ENCODE measurements around the gene SEC63. TPM values are rescaled to one million over a fixed set of nuclear protein-coding genes. Genes with fewer than 3 reads are reported as not detected.
"Not testable (repeated sequence)": the region's sequence is repeated elsewhere in the genome, so short reads cannot be mapped to it uniquely, and the experiment has no call there.

SEC63 gene
- total RNA-seq, 4 donors from 2014 or later: 10.1 to 23.1 (median 11.2) TPM

GRCh38 chr6:107941627-107942026 lies 16.4 kb downstream of the SEC63 start:
- no peak for DNase-seq
- Histone ChIP-seq H3K36me3 (no peaks in the 10 kb centered on the region), H3K27me3 (no peaks in the 10 kb centered on the region), H3K4me1 (peaks cover 13 to 25% of the 10 kb centered on the region in 2 donors), H3K4me3 (no peak overlapping the region), H3K27ac (no peak overlapping the region), H3K9me3 (no peaks in the 10 kb centered on the region)
- no peak for ATAC-seq
- TF ChIP-seq POLR2A (IDR thresholded peaks at IDR 0.05): no peak
- in situ Hi-C loops (cut with MboI; ENCODE audit: low sequenced_read_pairs in 4 of 4): no loop called here
- intact Hi-C loops (cut with DNase I; ENCODE audit: low total_unique reads): no loop called here

DNA sequence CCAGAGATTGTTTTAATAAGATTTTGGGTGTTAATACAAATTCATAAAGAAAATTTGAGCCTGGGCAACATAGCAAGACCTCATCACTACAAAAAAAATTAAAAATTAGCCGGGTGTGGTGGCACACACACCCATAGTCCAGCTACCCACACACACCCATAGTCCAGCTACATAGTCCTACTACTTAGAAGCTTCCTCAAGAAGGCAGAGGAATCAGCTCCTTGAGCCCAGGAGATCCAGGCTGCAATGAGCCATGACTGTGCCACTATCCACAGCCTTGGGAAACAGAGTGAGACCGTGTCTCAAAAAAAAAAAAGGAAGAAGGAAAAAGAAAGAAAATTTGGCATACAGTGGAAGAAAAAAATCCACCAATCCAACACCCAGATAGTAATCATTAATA lies 16.8 kb downstream of the SEC63 start:
- no peak for ATAC-seq
- in situ Hi-C loops (cut with MboI; ENCODE audit: low sequenced_read_pairs in 4 of 4): no loop called here

DNA sequence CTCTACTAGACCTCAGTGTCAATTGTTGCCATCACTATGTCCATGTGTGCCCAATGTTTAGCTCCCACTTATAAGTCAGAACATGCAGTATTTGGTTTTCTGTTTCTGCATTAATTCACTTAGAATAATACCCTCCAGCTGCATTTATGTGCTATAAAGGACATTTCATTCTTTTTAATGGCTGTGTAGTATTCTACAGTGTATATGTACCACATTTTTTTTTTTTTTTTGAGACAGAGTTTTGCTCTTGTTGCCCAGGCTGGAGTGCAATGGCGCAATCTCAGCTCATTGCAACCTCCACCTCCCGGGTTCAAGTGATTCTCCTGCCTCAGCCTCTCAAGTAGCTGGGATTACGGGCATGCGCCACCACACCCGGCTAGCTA lies 21.1 kb downstream of the SEC63 start:
- in situ Hi-C loops (cut with MboI; ENCODE audit: low sequenced_read_pairs in 4 of 4); intact Hi-C loops (cut with DNase I; ENCODE audit: low total_unique reads); ATAC-seq: not testable (repeated sequence)

More for the DNA sequence above, 16.8 kb downstream of the SEC63 start:
- DNase-seq: no peak
- TF ChIP-seq POLR2A (IDR thresholded peaks at IDR 0.05): no peak
- Histone ChIP-seq H3K36me3 (no peaks in the 10 kb centered on the region), H3K9me3 (no peaks in the 10 kb centered on the region), H3K27me3 (no peaks in the 10 kb centered on the region), H3K4me1 (peaks cover 13 to 25% of the 10 kb centered on the region in 2 donors), H3K27ac (no peak overlapping the region), H3K4me3 (no peak overlapping the region)
- intact Hi-C loops (cut with DNase I; ENCODE audit: low total_unique reads): no loop called here

DNA sequence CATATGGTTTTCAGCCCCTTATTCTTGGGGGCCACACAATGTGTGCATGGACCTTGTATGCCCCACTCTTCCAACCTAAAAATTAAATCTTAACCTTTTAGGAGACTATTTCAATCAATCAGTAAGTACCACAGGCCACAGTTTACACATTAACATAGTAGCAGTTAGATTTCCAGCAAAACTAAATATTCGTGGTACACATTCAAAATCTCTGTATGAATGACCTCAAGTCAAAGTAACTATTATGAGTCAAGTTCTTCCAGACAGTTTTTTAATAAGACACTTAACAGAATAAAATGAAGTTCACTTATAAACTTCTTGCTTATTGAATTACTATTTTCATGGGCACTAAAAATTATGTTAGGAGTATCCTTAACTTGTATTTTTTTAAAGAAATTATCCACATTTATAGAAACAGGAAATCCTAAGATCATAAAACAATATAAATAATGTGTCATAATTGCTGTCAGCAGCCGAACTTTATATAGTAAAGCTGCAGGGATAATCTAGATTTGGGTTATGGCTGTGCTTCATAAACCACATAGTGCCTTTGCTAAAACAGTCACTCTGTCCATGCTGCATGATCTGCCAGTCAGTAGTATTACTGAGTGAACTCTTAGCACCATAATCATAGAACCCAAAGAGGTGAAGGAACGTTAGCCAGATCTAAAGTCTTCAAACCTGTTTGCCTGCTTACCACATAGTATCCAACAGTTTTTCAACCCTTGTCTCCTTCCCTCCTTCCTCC lies 21.7 kb downstream of the SEC63 start:
- ATAC-seq (no peak), DNase-seq (no peak)
- in situ Hi-C loops (cut with MboI; ENCODE audit: low sequenced_read_pairs in 4 of 4) (no loop called here), intact Hi-C loops (cut with DNase I; ENCODE audit: low total_unique reads) (no loop called here)
- TF ChIP-seq POLR2A (IDR thresholded peaks at IDR 0.05) (no peak), CTCF (IDR thresholded peaks at IDR 0.05 in 4 of 5, conservative IDR thresholded peaks at IDR 0.05 in 1 of 5) (no peak)
- Histone ChIP-seq H3K4me1 (peaks cover 0 to 6% of the 10 kb centered on the region in 2 donors), H3K4me3 (no peak overlapping the region), H3K27ac (no peak overlapping the region), H3K9me3 (no peaks in the 10 kb centered on the region), H3K27me3 (no peaks in the 10 kb centered on the region), H3K36me3 (no peaks in the 10 kb centered on the region)

More for the DNA sequence above, 21.1 kb downstream of the SEC63 start:
- H3K4me1 ChIP-seq: peaks cover 0 to 10% of the 10 kb centered on the region in 2 donors
- not testable (repeated sequence) for H3K27me3 ChIP-seq, H3K4me3 ChIP-seq, H3K27ac ChIP-seq, DNase-seq, H3K36me3 ChIP-seq, H3K9me3 ChIP-seq

DNA sequence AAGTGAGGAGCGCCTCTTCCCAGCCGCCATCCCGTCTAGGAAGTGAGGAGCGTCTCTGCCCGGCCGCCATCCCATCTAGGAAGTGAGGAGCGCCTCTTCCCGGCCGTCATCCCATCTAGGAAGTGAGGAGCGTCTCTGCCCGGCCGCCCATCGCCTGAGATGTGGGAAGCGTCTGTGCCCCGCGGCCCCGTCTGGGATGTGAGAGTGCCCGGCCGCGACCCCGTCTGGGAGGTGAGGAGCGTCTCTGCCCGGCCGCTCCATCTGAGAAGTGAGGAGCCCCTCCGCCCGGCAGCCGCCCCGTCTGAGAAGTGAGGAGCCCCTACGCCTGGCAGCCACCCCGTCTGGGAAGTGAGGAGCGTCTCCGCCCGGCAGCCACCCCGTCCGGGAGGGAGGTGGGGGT lies 23.8 kb downstream of the SEC63 start:
- H3K27ac ChIP-seq; in situ Hi-C loops (cut with MboI; ENCODE audit: low sequenced_read_pairs in 4 of 4); H3K36me3 ChIP-seq; ATAC-seq; H3K27me3 ChIP-seq; H3K4me1 ChIP-seq; H3K9me3 ChIP-seq; DNase-seq; intact Hi-C loops (cut with DNase I; ENCODE audit: low total_unique reads); H3K4me3 ChIP-seq: not testable (repeated sequence)

DNA sequence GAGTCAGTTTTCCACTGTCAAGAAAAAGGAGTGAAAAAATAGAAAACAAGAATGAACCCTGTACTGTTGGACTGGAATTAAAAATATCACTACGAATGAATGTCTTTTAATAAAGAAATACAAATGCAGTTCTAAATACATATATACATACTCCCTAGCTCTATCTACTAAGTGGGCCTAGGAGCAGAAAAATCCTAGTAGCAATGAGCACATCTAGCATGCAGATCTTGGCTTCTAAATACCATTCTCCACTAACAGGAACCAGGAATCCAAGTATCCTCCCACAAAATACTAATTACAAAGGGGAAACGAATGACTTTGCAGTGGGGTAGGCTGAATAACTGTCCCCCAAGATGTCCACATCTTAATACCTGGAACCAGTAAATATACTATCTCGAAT lies 25.4 kb downstream of the SEC63 start:
- Histone ChIP-seq H3K4me3 (no peak overlapping the region), H3K9me3 (no peaks in the 10 kb centered on the region), H3K27ac (no peak overlapping the region), H3K36me3 (no peaks in the 10 kb centered on the region), H3K27me3 (no peaks in the 10 kb centered on the region), H3K4me1 (no peaks in the 10 kb centered on the region)
- in situ Hi-C loops (cut with MboI; ENCODE audit: low sequenced_read_pairs in 4 of 4) (no loop called here), intact Hi-C loops (cut with DNase I; ENCODE audit: low total_unique reads) (no loop called here)
- TF ChIP-seq CTCF (IDR thresholded peaks at IDR 0.05 in 4 of 5, conservative IDR thresholded peaks at IDR 0.05 in 1 of 5): no peak
- TF ChIP-seq POLR2A (IDR thresholded peaks at IDR 0.05): no peak
- no peak for ATAC-seq
- no peak for DNase-seq

DNA sequence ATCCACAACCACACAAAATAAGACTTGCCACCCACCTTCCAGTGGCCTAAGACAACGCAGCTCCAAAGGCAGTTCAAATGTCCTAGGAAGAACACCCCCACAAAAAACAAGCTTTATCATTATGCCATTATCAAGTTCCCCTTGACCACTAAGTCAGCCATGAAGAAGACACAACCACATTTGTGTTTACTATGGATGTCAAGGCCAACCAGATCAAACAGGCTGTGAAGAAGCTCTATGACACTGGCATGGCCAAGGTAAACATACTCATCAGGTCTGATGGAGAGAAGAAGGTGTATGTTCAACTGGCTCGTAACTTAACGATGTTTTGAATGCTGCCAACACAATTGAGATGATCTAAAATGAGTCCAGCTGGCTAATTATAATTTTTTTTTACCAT lies 26.1 kb downstream of the SEC63 start:
- in situ Hi-C loops (cut with MboI; ENCODE audit: low sequenced_read_pairs in 4 of 4): no loop called here
- DNase-seq (no peak), ATAC-seq (no peak)
- H3K4me1 ChIP-seq: no peaks in the 10 kb centered on the region
- no peaks in the 10 kb centered on the region for H3K27me3 ChIP-seq
- intact Hi-C loops (cut with DNase I; ENCODE audit: low total_unique reads): no loop called here
- no peaks in the 10 kb centered on the region for H3K36me3 ChIP-seq
- H3K9me3 ChIP-seq: no peaks in the 10 kb centered on the region
- no peak for TF ChIP-seq CTCF (IDR thresholded peaks at IDR 0.05 in 4 of 5, conservative IDR thresholded peaks at IDR 0.05 in 1 of 5)
- no peak for TF ChIP-seq POLR2A (IDR thresholded peaks at IDR 0.05)
- H3K27ac ChIP-seq: no peak overlapping the region
- H3K4me3 ChIP-seq: no peak overlapping the region

Measured in gastrocnemius medialis (tissue), 4 donors.